HCT116 (cell line): Measurements from ENCODE around the gene SH3GL1. TPM values are rescaled to one million over a fixed set of nuclear protein-coding genes. Genes with fewer than 3 reads are reported as not detected.
A peak's percentile ranks its signal among the peaks of the same experiment; 100 is the strongest.

ENCODE experiments used
- ATAC-seq: fragments of 200-7000 bp; cut with Tn5 transposase; 2 replicates; pipeline ENCODE4 v1.9.1; 2020; ENCODE audit warnings: mild to moderate bottlenecking, moderate library complexity
- BruUV-seq: library from RNA; stranded (reverse); fragments of 400-500 nt; replicated peaks from 2 replicates; lab custom pipeline; 2021; lab: Mats Ljungman, UMichigan
- CTCF ChIA-PET: fragments of 300-600 bp; sonication (Branson Sonifier 250); formaldehyde crosslinking; loops from one replicate; lab custom pipeline; 2021; ENCODE audit warnings: antibody characterized with exemption; lab: Charles Lee
- POLR2A ChIA-PET: fragments of 300-600, 350-600 bp; sonication (Branson Sonifier 250); formaldehyde crosslinking; loops from one replicate; lab custom pipeline; 2021; ENCODE audit warnings: antibody characterized with exemption; lab: Charles Lee
- RAD21 ChIA-PET, 2 experiments: fragments of 300-600 bp; sonication (Branson Sonifier 250); formaldehyde crosslinking; loops; one replicate each; lab custom pipeline; 2023; ENCODE audit warnings: low total read pairs in 2 of 2; ENCODE audit not compliant: uncharacterized antibody in 2 of 2, unreplicated experiment in 2 of 2, low non-redundant PET in 1 of 2; lab: Charles Lee
- DNase-seq: peaks from one replicate; pipeline ENCODE4 v3.0.0-alpha.2; 2010; ENCODE audit warnings: low read depth, low spot score
- H2AFZ ChIP-seq: fragments of 200-600 bp; shearing (Covaris generic), sonication (generic); 2 replicates; pipeline ENCODE4 v1.6.1; 2017; ENCODE audit warnings: low read depth, mixed run types, mixed read lengths, antibody characterized with exemption, low read length; ENCODE audit not compliant: poor library complexity, severe bottlenecking
- H3K27ac ChIP-seq: 2 replicates; pipeline ENCODE4 v1.5.1; 2012; ENCODE audit warnings: low read depth, low read length
- H3K27me3 ChIP-seq: fragments of 200-600 bp; sonication (generic); 2 replicates; pipeline ENCODE4 v1.6.1; 2016; ENCODE audit warnings: mixed run types, low read length, mixed read lengths; ENCODE audit not compliant: insufficient read depth
- H3K36me3 ChIP-seq, 2 experiments: fragments of 200-500 bp in 1 of 2; fragments of 200-600 bp in 1 of 2; sonication (Bioruptor generic) in 1 of 2; sonication (generic) in 1 of 2; 2 replicates each; pipeline versions ENCODE4 v1.5.1 to v1.6.1; 2014 to 2016; ENCODE audit warnings: low read length in 2 of 2, inconsistent platforms in 1 of 2, mixed read lengths in 1 of 2, mixed run types in 1 of 2; ENCODE audit not compliant: insufficient read depth in 2 of 2, control insufficient read depth in 1 of 2
- H3K4me1 ChIP-seq, 2 experiments: fragments of 200-600 bp in 1 of 2; sonication (generic) in 1 of 2; 2 replicates each; pipeline versions ENCODE4 v1.5.1 to v1.6.1; 2012 to 2017; ENCODE audit warnings: low read length in 2 of 2, inconsistent platforms in 1 of 2, mild to moderate bottlenecking in 1 of 2, mixed read lengths in 1 of 2, mixed run types in 1 of 2, moderate library complexity in 1 of 2; ENCODE audit not compliant: insufficient read depth in 2 of 2, control insufficient read depth in 1 of 2
- H3K4me2 ChIP-seq: fragments of 200-600 bp; sonication (generic); 2 replicates; pipeline ENCODE4 v1.6.1; 2017; ENCODE audit warnings: mixed run types, low read length, mixed read lengths
- H3K4me3 ChIP-seq, 2 experiments: fragments of 200-600 bp in 1 of 2; sonication (generic) in 1 of 2; replicated peaks in 1 of 2; 2 replicates each; pipeline ENCODE4 v1.5.1; 2011 to 2016; ENCODE audit warnings: low read length in 2 of 2, control low read depth in 1 of 2, low read depth in 1 of 2, mild to moderate bottlenecking in 1 of 2, mixed read lengths in 1 of 2, mixed run types in 1 of 2
- H3K79me2 ChIP-seq: fragments of 200-600 bp; sonication (generic); 2 replicates; pipeline ENCODE4 v1.6.1; 2017; ENCODE audit warnings: mild to moderate bottlenecking, mixed run types, low read length, moderate library complexity, mixed read lengths; ENCODE audit not compliant: insufficient read depth
- H3K9ac ChIP-seq: fragments of 200-600 bp; sonication (generic); 2 replicates; pipeline ENCODE4 v1.6.1; 2016; ENCODE audit warnings: low read length, mixed read lengths
- H3K9me2 ChIP-seq: fragments of 200-600 bp; sonication (generic), shearing (Covaris generic); 2 replicates; pipeline ENCODE4 v1.6.1; 2017; ENCODE audit warnings: mixed run types, mild to moderate bottlenecking, moderate library complexity; ENCODE audit not compliant: insufficient read depth
- H3K9me3 ChIP-seq, 2 experiments: fragments of 200-500 bp in 1 of 2; fragments of 200-600 bp in 1 of 2; sonication (Bioruptor generic) in 1 of 2; sonication (generic) in 1 of 2; 2 replicates each; pipeline ENCODE4 v1.6.1; 2014 to 2017; ENCODE audit warnings: low read length in 2 of 2, mixed read lengths in 2 of 2, inconsistent platforms in 1 of 2, low read depth in 1 of 2, mild to moderate bottlenecking in 1 of 2, mixed run types in 1 of 2, moderate library complexity in 1 of 2; ENCODE audit not compliant: control insufficient read depth in 1 of 2, insufficient read depth in 1 of 2
- H4K20me1 ChIP-seq: fragments of 200-600 bp; sonication (generic), shearing (Covaris generic); 2 replicates; pipeline ENCODE4 v1.6.1; 2017; ENCODE audit warnings: mixed run types, mild to moderate bottlenecking, moderate library complexity; ENCODE audit not compliant: insufficient read depth
- ATF3 ChIP-seq: IDR thresholded peaks from 2 replicates; pipeline ENCODE4 v1.6.1; 2012
- CEBPB ChIP-seq: IDR thresholded peaks from 2 replicates; pipeline ENCODE4 v1.6.1; 2012; ENCODE audit warnings: low read depth
- CTCF ChIP-seq, 3 experiments: fragments of 200-600 bp in 1 of 3; sonication (generic) in 1 of 3; IDR thresholded peaks in 2 of 3; conservative IDR thresholded peaks in 1 of 3; 2 replicates each; pipeline ENCODE4 v1.5.1; 2012 to 2017; ENCODE audit warnings: low read depth in 2 of 3, low read length in 2 of 3, antibody characterized with exemption in 1 of 3, borderline replicate concordance in 1 of 3, control low read depth in 1 of 3, mild to moderate bottlenecking in 1 of 3, mixed read lengths in 1 of 3, mixed run types in 1 of 3, moderate library complexity in 1 of 3; ENCODE audit not compliant: insufficient read depth in 1 of 3
- ELF1 ChIP-seq: IDR thresholded peaks from 2 replicates; pipeline ENCODE4 v1.6.1; 2012; ENCODE audit warnings: low read depth, borderline replicate concordance
- FOSL1 ChIP-seq: IDR thresholded peaks from 2 replicates; pipeline ENCODE4 v1.6.1; 2012; ENCODE audit warnings: low read depth
- POLR2AphosphoS5 ChIP-seq: IDR thresholded peaks from 2 replicates; pipeline ENCODE4 v1.6.1; 2011; ENCODE audit warnings: mild to moderate bottlenecking, low read depth, low read length, moderate library complexity
- RAD21 ChIP-seq: IDR thresholded peaks from 2 replicates; pipeline ENCODE4 v1.6.1; 2012; ENCODE audit warnings: low read depth, mild to moderate bottlenecking
- SIN3A ChIP-seq: IDR thresholded peaks from 2 replicates; pipeline ENCODE4 v1.6.1; 2012; ENCODE audit warnings: low read depth
- TCF7L2 ChIP-seq: IDR thresholded peaks from 2 replicates; pipeline ENCODE4 v1.7.0; 2011; ENCODE audit warnings: borderline replicate concordance, inconsistent platforms; ENCODE audit not compliant: insufficient read depth, insufficient read length; ENCODE audit errors: extremely low read depth
- YY1 ChIP-seq: IDR thresholded peaks from 2 replicates; pipeline ENCODE4 v1.6.1; 2011; ENCODE audit warnings: low read length, low read depth, moderate library complexity, mild to moderate bottlenecking; ENCODE audit not compliant: insufficient replicate concordance; ENCODE audit errors: extremely low read depth
- ZBTB33 ChIP-seq: IDR thresholded peaks from 2 replicates; pipeline ENCODE4 v1.6.1; 2011; ENCODE audit warnings: mild to moderate bottlenecking, low read length, moderate library complexity; ENCODE audit not compliant: insufficient replicate concordance; ENCODE audit errors: extremely low read depth
- ZFX ChIP-seq: fragments of 450-650 bp; IDR thresholded peaks from 2 replicates; pipeline ENCODE4 v1.6.1; 2017
- intact Hi-C: fragments of 100-400 bp; cut with micrococcal nuclease; formaldehyde crosslinking; loops from 2 replicates; pipeline ENCODE4 v1.10.0; 2022
- total RNA-seq: library from RNA; stranded (reverse); gene quantifications from one replicate; pipeline ENCODE4 v1.2.1, GENCODE V29; 2021; ENCODE audit not compliant: unreplicated experiment

The SH3GL1 gene
- total RNA-seq, 1 experiment from 2014 or later: 86.0 TPM

- H3K27ac ChIP-seq: no peak overlapping the region
- BruUV-seq: no TSS peak
- no peaks in the 10 kb centered on the region for H3K9me3 ChIP-seq
- no peak for TF ChIP-seq CEBPB
- TF ChIP-seq YY1: no peak
- TF ChIP-seq ATF3: no peak
- TF ChIP-seq SIN3A: no peak
- TF ChIP-seq CTCF (IDR thresholded peaks at IDR 0.05 in 2 of 3, conservative IDR thresholded peaks at IDR 0.05 in 1 of 3; ENCODE audit: borderline replicate concordance in 1 of 3, insufficient read depth in 1 of 3, low read depth in 2 of 3, low read length in 2 of 3): no peak
- no peak for TF ChIP-seq ZFX
- TF ChIP-seq TCF7L2: no peak
- no peak for TF ChIP-seq POLR2AphosphoS5
- no peak for TF ChIP-seq RAD21
- no peak for TF ChIP-seq ZBTB33
- TF ChIP-seq FOSL1: no peak
- TF ChIP-seq ELF1: no peak
- H3K4me3 ChIP-seq: no peak overlapping the region
- peak; percentile 23; the same call in 1 of the 2 replicates for ATAC-seq
- no peaks in the 10 kb centered on the region for H3K79me2 ChIP-seq
- H3K9me2 ChIP-seq: no peaks in the 10 kb centered on the region
- ChIA-PET POLR2A (interaction anchor here (1.4 kb wide), 1 partner anchor 22 kb away, joined by 3 read pairs; the partner anchor contains the start of gene HDGFL2), RAD21 (no interaction called here), CTCF (no interaction called here)
- H3K4me2 ChIP-seq: no peak overlapping the region
- intact Hi-C loops: no loop called here
- H3K9ac ChIP-seq: no peak overlapping the region
- H4K20me1 ChIP-seq: no peaks in the 10 kb centered on the region
- no peaks in the 10 kb centered on the region for H3K4me1 ChIP-seq
- H3K27me3 ChIP-seq: no peaks in the 10 kb centered on the region
- H2AFZ ChIP-seq: no peak overlapping the region
- peaks cover 10 to 27% of the 10 kb centered on the region in 2 experiments for H3K36me3 ChIP-seq
- DNase-seq: no peak
Measured at GRCh38 chr19:4449022-4449638, 48.8 kb upstream of the SH3GL1 start.
